Measurements from ENCODE around the gene GBA2. TPM values are rescaled to one million over a fixed set of nuclear protein-coding genes. Genes with fewer than 3 reads are reported as not detected.

Gene GBA2
- total and polyA plus RNA-seq, 2 experiments from 2014 or later, result 58.5 to 80.2 TPM

DNA sequence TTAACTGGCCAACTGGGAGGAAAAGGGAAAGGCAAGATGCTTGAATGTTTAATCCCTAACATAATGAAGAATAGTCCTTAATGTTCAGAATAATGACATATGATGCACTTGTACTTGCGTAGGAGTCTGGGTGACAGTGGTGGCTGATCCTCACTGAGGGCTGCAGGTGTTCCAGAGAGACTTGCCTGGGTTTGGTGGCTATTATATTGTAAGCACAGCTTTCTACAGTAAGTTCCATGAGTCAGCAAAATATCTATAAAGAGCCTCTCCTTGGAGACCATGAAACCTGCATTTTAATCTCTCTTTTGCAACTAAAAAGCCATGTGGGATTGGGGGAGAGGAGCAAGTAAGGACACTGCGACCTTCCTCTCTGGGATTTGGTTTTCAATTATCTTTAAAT lies 40.5 kb upstream of the GBA2 start:
- 100% methylated on average over 2 of the region's 2 CpGs for WGBS (ENCODE audit: low lambda C conversion rate, missing lambda C conversion rate)
- Histone ChIP-seq H4K20me1 (ENCODE audit: insufficient read depth, poor library complexity, severe bottlenecking) (no peaks in the 10 kb centered on the region), H3K4me1 (ENCODE audit: insufficient read depth) (peaks cover 15% of the 10 kb centered on the region), H3K79me2 (no peaks in the 10 kb centered on the region), H3K4me2 (no peak overlapping the region), H3K27me3 (no peaks in the 10 kb centered on the region), H3K9me2 (replicated peaks; ENCODE audit: insufficient read depth) (no peaks in the 10 kb centered on the region), H2AFZ (no peak overlapping the region), H3K27ac (no peak overlapping the region), H3K36me3 (replicated peaks; ENCODE audit: insufficient read depth, low read depth) (no peaks in the 10 kb centered on the region), H3K4me3 (no peak overlapping the region), H3K9me3 (ENCODE audit: low read depth) (no peaks in the 10 kb centered on the region)
- no peak for DNase-seq (ENCODE audit: low spot score)
- TF ChIP-seq EZH2 (IDR thresholded peaks at IDR 0.05; ENCODE audit: borderline replicate concordance), result no peak
- no peak for TF ChIP-seq EZH2phosphoT487 (IDR thresholded peaks at IDR 0.05; ENCODE audit: low read depth, severe bottlenecking, unreplicated experiment)
- no peak for TF ChIP-seq CTCF (IDR thresholded peaks at IDR 0.05; ENCODE audit: poor library complexity)

GRCh38 chr9:35783418-35783817 lies 34.4 kb upstream of the GBA2 start:
- H3K27me3 ChIP-seq, result no peaks in the 10 kb centered on the region
- H4K20me1 ChIP-seq (ENCODE audit: insufficient read depth, poor library complexity, severe bottlenecking), result no peaks in the 10 kb centered on the region
- TF ChIP-seq EZH2 (IDR thresholded peaks at IDR 0.05; ENCODE audit: borderline replicate concordance) (no peak), CTCF (IDR thresholded peaks at IDR 0.05; ENCODE audit: poor library complexity) (no peak), EZH2phosphoT487 (IDR thresholded peaks at IDR 0.05; ENCODE audit: low read depth, severe bottlenecking, unreplicated experiment) (no peak)
- DNase-seq (ENCODE audit: low spot score), result no peak
- no peaks in the 10 kb centered on the region for H3K9me2 ChIP-seq (replicated peaks; ENCODE audit: insufficient read depth)
- H3K4me2 ChIP-seq, result no peak overlapping the region
- no peak overlapping the region for H3K27ac ChIP-seq
- no peaks in the 10 kb centered on the region for H3K9me3 ChIP-seq (ENCODE audit: low read depth)
- H3K36me3 ChIP-seq (replicated peaks; ENCODE audit: insufficient read depth, low read depth), result no peaks in the 10 kb centered on the region
- no peak overlapping the region for H3K4me3 ChIP-seq
- H2AFZ ChIP-seq, result no peak overlapping the region
- no peaks in the 10 kb centered on the region for H3K79me2 ChIP-seq
- H3K4me1 ChIP-seq (ENCODE audit: insufficient read depth), result no peaks in the 10 kb centered on the region

GRCh38 chr9:35781066-35781465 lies 32.0 kb upstream of the GBA2 start:
- Histone ChIP-seq H4K20me1 (ENCODE audit: insufficient read depth, poor library complexity, severe bottlenecking) (no peaks in the 10 kb centered on the region), H3K9me2 (replicated peaks; ENCODE audit: insufficient read depth) (no peaks in the 10 kb centered on the region), H3K27me3 (no peaks in the 10 kb centered on the region), H3K4me2 (no peak overlapping the region), H3K79me2 (no peaks in the 10 kb centered on the region), H2AFZ (no peak overlapping the region), H3K4me3 (no peak overlapping the region), H3K9me3 (ENCODE audit: low read depth) (no peaks in the 10 kb centered on the region), H3K36me3 (replicated peaks; ENCODE audit: insufficient read depth, low read depth) (no peaks in the 10 kb centered on the region), H3K4me1 (ENCODE audit: insufficient read depth) (no peaks in the 10 kb centered on the region), H3K27ac (no peak overlapping the region)
- 80% methylated on average over 2 of the region's 2 CpGs for WGBS (ENCODE audit: low lambda C conversion rate, missing lambda C conversion rate)
- DNase-seq (ENCODE audit: low spot score), result no peak
- TF ChIP-seq EZH2 (IDR thresholded peaks at IDR 0.05; ENCODE audit: borderline replicate concordance), result no peak
- TF ChIP-seq CTCF (IDR thresholded peaks at IDR 0.05; ENCODE audit: poor library complexity), result no peak
- no peak for TF ChIP-seq EZH2phosphoT487 (IDR thresholded peaks at IDR 0.05; ENCODE audit: low read depth, severe bottlenecking, unreplicated experiment)

DNA sequence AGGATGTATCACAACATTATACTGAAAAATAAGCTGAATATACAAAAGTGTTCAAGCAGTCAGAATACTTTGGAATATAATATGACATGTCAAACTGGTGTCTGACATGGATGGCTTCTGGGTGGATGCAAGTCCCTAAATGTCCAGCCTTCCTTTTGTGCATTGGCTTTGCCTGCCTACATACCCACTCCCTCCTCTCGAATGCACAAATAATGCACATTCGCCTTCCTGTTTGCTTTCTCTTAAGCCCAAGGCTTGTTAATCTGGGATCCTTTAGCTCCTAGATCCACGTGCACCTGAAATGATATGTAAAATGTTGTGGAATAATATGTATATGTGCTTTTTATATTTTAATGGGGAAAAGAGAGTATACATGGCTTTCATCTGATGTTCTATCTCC lies 29.5 kb upstream of the GBA2 start:
- no peak for DNase-seq (ENCODE audit: low spot score)
- H3K79me2 ChIP-seq, result peaks cover 3% of the 10 kb centered on the region
- no peak overlapping the region for H2AFZ ChIP-seq
- TF ChIP-seq EZH2phosphoT487 (IDR thresholded peaks at IDR 0.05; ENCODE audit: low read depth, severe bottlenecking, unreplicated experiment), result no peak
- TF ChIP-seq CTCF (IDR thresholded peaks at IDR 0.05; ENCODE audit: poor library complexity), result no peak
- TF ChIP-seq EZH2 (IDR thresholded peaks at IDR 0.05; ENCODE audit: borderline replicate concordance), result no peak
- WGBS (ENCODE audit: low lambda C conversion rate, missing lambda C conversion rate), result 82% methylated on average over 3 of the region's 3 CpGs
- H3K4me3 ChIP-seq, result no peak overlapping the region
- no peaks in the 10 kb centered on the region for H3K36me3 ChIP-seq (replicated peaks; ENCODE audit: insufficient read depth, low read depth)
- H3K27me3 ChIP-seq, result no peaks in the 10 kb centered on the region
- H3K4me1 ChIP-seq (ENCODE audit: insufficient read depth), result no peaks in the 10 kb centered on the region
- no peaks in the 10 kb centered on the region for H3K9me3 ChIP-seq (ENCODE audit: low read depth)
- no peak overlapping the region for H3K4me2 ChIP-seq
- no peaks in the 10 kb centered on the region for H4K20me1 ChIP-seq (ENCODE audit: insufficient read depth, poor library complexity, severe bottlenecking)
- no peak overlapping the region for H3K27ac ChIP-seq
- no peaks in the 10 kb centered on the region for H3K9me2 ChIP-seq (replicated peaks; ENCODE audit: insufficient read depth)
